GM10847 (cell line): ENCODE measurements around the gene HOXB7.

ENCODE experiments used
- POLR2A ChIP-seq: IDR thresholded peaks from 2 replicates; pipeline ENCODE4 v1.6.1; 2011; ENCODE audit not compliant: insufficient read length; ENCODE audit errors: extremely low read depth

The HOXB7 gene

GRCh38 chr17:48600244-48601098 lies 10.3 kb downstream of the HOXB7 start:
- no peak for TF ChIP-seq POLR2A

- TF ChIP-seq POLR2A, result no peak
These were observed 11.5 kb downstream of the HOXB7 start for GRCh38 chr17:48599354-48599753.

- TF ChIP-seq POLR2A, result no peak
These were observed 12.1 kb downstream of the HOXB7 start for GRCh38 chr17:48598736-48599135.

GRCh38 chr17:48597778-48598631 lies 12.8 kb downstream of the HOXB7 start:
- TF ChIP-seq POLR2A, result no peak

- no peak for TF ChIP-seq POLR2A
These were observed 13.4 kb downstream of the HOXB7 start for GRCh38 chr17:48597528-48597777.

- TF ChIP-seq POLR2A, result no peak
These were observed 13.9 kb downstream of the HOXB7 start for GRCh38 chr17:48596735-48597527.

DNA sequence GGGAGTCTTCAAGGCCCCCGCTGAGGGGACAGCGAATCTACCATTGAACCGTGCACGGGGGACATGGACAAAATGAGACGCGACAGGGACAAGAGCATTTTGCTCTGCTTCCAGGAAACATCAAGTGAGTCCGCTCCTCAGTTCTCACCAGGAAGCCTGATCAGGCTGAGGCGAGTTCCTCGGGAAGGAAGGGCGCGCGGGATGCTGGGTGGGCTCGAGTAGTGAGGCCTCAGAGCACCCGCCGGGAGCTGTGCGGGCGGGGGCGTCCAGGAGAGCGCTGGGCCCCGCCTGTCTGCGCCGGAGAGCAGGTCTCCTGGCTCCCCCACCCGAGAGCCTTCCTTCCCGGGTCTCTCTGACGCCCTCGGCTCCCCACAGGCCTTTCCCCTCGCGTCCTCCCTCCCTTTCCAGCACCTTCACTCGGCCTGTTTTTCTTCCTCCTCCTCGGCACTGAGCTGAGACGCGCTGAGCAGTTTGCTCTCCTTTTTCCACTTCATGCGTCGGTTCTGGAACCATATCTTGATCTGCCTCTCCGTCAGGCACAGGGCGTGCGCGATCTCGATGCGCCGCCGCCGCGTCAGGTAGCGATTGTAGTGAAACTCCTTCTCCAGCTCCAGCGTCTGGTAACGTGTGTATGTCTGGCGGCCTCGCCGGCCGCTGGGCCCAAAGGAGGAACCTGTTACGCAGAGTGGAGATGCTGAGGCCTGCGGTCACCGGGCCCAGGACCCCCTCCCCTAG lies 14.7 kb downstream of the HOXB7 start:
- no peak for TF ChIP-seq POLR2A

- no peak for TF ChIP-seq POLR2A
These were observed 15.4 kb downstream of the HOXB7 start for GRCh38 chr17:48595278-48595999.

DNA sequence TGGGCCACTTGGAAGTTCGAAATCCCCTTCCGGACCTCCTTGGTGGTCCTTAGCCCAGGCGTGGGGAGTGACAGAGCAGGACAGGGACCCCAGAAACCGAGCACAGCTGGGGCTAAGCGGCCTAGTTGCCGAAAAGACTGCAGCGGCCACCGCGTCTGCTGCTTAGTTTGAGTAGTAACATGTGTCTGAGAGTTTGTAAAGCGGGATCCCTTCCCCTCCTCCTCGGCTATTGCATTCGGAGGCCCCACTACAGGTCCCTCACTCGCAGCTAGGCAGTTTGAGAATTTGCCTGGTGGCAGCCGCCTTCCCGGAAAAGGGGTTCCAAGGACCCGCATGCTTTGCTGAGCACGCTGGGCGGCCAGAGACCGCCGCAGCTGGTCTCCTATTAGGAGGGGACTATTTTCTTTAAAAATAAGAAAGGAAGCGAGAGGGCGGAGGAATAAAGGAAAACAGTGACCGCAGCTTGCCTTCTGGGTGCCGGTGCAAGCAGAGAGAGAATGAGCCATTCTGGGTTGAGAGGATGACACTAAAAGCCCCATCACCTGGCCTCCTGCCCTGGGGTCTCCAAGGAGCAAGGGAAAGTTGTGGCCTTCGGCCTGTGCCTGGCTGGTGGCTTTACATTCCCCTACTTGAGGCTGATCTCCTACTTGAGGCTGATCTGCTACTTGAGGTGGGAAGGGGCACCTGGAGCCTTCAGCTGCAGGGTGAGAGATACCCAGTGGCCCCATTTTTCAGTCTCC lies 16.1 kb downstream of the HOXB7 start:
- TF ChIP-seq POLR2A, result no peak

- TF ChIP-seq POLR2A, result no peak
These were observed 16.8 kb downstream of the HOXB7 start for GRCh38 chr17:48593840-48594537.

DNA sequence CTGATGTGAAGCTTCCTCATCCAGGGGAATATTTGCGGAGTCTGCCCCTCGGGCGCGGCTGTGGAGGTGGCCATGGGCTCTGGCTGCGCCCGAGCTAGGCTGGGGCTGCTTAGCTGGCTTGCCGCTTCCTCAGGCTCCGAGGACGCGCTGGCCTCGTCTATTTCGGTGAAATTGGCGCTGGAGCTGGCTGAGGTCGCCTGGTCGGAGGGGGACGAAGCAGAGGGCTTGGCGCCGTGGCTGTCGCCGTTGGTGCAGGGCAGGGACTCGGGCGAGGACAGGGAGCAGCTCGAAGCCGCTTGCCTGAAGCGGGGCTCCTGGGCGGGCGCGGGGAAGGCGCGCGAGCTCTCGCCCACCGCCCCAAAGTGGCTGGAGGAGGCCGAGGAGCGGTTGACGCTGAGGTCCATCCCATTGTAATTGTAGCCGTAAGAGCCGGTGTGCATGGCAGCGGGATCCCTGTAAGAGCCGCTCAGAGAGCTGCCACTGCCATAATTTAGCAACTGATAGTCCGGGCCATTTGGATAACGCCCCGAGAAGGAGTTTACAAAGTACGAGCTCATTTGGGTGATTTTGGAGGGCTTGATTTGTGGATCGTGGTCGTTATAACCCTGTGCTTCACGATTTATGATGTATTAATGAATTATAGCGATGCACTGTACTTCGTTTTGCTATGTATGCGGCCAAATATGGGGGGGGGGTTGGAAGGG lies 17.5 kb downstream of the HOXB7 start, which contains the start of gene HOXB5:
HOXB5 (minus strand) TSS at position 654 of the 704 bp plus-strand sequence; CDS start at position 557, 97 bp downstream.
- no peak for TF ChIP-seq POLR2A

DNA sequence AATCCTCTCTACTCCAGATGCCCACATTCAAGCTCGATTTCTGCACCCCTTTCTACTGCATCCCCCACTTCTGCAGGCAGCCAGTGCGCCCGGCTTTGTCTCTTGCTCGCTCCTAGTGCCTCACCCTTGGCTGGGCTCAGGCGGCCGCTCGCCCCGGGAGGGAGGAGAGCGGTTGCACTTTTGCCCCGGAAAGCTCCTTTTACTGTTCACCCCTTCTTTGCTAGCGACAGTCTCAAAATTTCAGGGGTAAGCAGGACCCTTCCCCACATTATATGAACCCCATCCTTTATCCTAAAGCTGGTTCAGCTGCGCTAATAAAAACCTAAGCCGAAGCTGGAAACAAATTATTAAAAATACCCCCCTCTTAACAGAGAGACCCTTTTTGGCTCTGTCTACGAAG lies 18.2 kb downstream of the HOXB7 start:
- no peak for TF ChIP-seq POLR2A

GRCh38 chr17:48592057-48592514 lies 18.7 kb downstream of the HOXB7 start:
- no peak for TF ChIP-seq POLR2A
